ENCODE data around the gene CALML4.

GRCh38 chr15:68197170-68197492 lies 8.0 kb downstream of the CALML4 start:
- TF ChIP-seq POLR2AphosphoS5 (IDR thresholded peaks at IDR 0.05; ENCODE audit: borderline replicate concordance, low read depth, low read length) (no peak), EZH2 (IDR thresholded peaks at IDR 0.05) (no peak), FOXP2 (optimal IDR thresholded peaks at IDR 0.05; ENCODE audit: control extremely low read depth, extremely low read length, insufficient read depth) (no peak)

Data from SK-N-MC (cell line).